Lower lobe of right lung (tissue), 2 donors: ENCODE data around the gene KIAA0513. TPM values are rescaled to one million over a fixed set of nuclear protein-coding genes. Genes with fewer than 3 reads are reported as not detected.

ENCODE experiments used
- ATAC-seq, 2 donors: fragments of 200-7000 bp; cut with Tn5 transposase; one replicate each; pipeline ENCODE4 v1.9.1; 2020 to 2022; ENCODE audit warnings: mild to moderate bottlenecking in 2 of 2, moderate library complexity in 2 of 2
- DNase-seq: peaks from one replicate; pipeline ENCODE4 v3.0.0-alpha.2; 2020
- H3K27ac ChIP-seq: fragments of 200-600 bp; one replicate; pipeline ENCODE4 v1.8.0; 2022
- H3K27me3 ChIP-seq: fragments of 200-600 bp; one replicate; pipeline ENCODE4 v1.8.0; 2022; ENCODE audit warnings: low read depth
- H3K36me3 ChIP-seq: fragments of 200-600 bp; one replicate; pipeline ENCODE4 v1.8.0; 2022; ENCODE audit warnings: mild to moderate bottlenecking
- H3K4me1 ChIP-seq: fragments of 200-600 bp; one replicate; pipeline ENCODE4 v1.8.0; 2022
- H3K4me3 ChIP-seq: fragments of 200-600 bp; one replicate; pipeline ENCODE4 v1.8.0; 2022; ENCODE audit warnings: mild to moderate bottlenecking
- H3K9me3 ChIP-seq: fragments of 200-600 bp; one replicate; pipeline ENCODE4 v1.8.0; 2022
- intact Hi-C: fragments of 100-400 bp; cut with DNase I; formaldehyde crosslinking; loops from one replicate; pipeline ENCODE4 v1.11.0; 2022
- total RNA-seq: library from RNA; stranded (reverse); fragmentation: NEBNext Ultra II Directional; extraction: Animal tissue kit (Norgen Biotek cat#: 25700); gene quantifications from one replicate; pipeline ENCODE4 v1.2.1, GENCODE V29; 2021
- TF ChIP-seq, protein P1 (sequence below): fragments of 200-600 bp; IDR thresholded peaks from one replicate; pipeline ENCODE4 v1.8.0; 2022; ENCODE audit warnings: antibody characterized with exemption, mild to moderate bottlenecking
- donor health status: DM: no; HTN: yes; CAD: no; lungs with severe emphysema.

Gene KIAA0513
- total RNA-seq, 1 donor from 2014 or later, result 31.1 TPM

DNA sequence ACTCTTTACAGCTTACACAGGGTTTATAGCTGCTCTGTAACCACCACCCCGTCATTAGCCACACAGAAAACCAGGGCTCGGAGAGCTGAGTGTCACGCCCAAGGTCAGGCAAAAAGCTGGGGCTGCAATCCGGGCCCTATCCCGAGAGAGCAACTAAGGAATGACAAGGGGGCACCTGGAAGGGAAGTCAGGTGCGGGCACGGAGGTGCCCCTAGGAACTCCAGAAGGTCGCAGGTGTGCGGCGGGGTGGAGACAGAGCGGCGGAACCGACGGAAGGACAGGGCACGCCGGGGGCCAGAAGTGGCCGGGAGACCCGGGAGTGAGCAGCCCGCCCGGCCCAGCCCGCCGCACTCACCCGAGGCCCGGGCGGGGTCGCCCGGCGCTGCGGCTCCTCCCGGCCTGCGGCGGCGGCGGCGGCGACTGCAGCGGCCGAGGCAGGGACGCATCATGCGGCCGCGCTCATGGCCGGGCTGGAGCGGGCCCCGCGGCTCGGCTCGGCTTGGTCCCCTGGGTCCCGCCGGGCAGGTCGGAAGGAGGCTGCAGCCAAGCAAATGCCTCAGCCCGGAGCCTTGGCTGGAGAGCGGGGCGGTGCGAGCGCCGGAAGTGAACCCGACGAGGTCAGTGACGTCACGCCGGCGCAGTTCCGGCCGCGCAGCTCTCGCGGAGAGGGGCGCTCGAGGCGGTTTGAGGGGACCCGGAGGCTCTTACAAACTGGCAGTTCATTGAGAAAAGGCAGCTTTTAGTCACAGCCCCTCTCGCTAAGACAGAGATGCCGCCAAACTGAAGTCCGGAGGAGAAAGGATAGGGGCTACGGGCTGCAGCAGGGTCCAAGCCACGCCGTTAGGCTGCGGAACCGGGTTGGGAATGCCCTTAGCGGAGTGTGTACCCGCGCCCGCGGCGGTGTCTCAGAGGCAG, 16.4 kb upstream of the KIAA0513 start, which contains the start of gene ZDHHC7:
ZDHHC7 (minus strand) TSS at position 605 of the 915 bp plus-strand sequence. CDS start 20,917 bp downstream, outside the sequence.
- H3K36me3 ChIP-seq, result peaks cover 4% of the 10 kb centered on the region
- peak within 1 kb of the TSS; percentile 80 for H3K4me3 ChIP-seq
- TF ChIP-seq, protein P1, sequence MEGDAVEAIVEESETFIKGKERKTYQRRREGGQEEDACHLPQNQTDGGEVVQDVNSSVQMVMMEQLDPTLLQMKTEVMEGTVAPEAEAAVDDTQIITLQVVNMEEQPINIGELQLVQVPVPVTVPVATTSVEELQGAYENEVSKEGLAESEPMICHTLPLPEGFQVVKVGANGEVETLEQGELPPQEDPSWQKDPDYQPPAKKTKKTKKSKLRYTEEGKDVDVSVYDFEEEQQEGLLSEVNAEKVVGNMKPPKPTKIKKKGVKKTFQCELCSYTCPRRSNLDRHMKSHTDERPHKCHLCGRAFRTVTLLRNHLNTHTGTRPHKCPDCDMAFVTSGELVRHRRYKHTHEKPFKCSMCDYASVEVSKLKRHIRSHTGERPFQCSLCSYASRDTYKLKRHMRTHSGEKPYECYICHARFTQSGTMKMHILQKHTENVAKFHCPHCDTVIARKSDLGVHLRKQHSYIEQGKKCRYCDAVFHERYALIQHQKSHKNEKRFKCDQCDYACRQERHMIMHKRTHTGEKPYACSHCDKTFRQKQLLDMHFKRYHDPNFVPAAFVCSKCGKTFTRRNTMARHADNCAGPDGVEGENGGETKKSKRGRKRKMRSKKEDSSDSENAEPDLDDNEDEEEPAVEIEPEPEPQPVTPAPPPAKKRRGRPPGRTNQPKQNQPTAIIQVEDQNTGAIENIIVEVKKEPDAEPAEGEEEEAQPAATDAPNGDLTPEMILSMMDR, result no peak
- peak; percentile 91 for DNase-seq
- H3K27ac ChIP-seq, result peak within 1 kb of the TSS; percentile 99
- no peaks in the 10 kb centered on the region for H3K27me3 ChIP-seq
- intact Hi-C loops, result no loop called here
- H3K9me3 ChIP-seq, result no peaks in the 10 kb centered on the region
- H3K4me1 ChIP-seq, result peaks cover 58% of the 10 kb centered on the region
- ATAC-seq, result peak; percentile 94 to 98

DNA sequence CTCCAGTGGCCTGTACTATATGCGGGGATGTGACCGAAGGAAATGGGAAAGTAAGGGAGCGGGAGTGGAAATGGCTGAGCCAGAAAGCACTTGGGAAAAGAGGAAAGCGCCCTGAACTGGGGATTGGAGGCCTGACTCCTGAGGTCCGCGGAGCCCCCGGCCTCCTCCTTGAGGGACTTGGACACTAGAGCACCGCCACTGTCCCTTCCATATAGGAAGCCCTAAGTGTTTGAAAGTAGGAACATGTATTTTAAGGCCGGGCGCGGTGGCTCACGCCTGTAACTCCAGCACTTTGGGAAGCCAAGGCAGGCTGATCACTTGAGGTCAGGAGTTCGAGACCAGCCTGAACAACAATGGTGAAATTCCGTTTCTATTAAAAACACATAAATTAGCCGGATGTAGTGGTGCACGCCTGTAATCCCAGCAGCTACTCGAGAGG, 15.7 kb upstream of the KIAA0513 start:
- Histone ChIP-seq H3K4me1 (peaks cover 54% of the 10 kb centered on the region), H3K9me3 (no peaks in the 10 kb centered on the region), H3K27ac (peak overlapping the region; percentile 99), H3K36me3 (peaks cover 4% of the 10 kb centered on the region), H3K4me3 (peak overlapping the region; percentile 80), H3K27me3 (no peaks in the 10 kb centered on the region)
- ATAC-seq (no peak), DNase-seq (no peak)
- TF ChIP-seq, protein P1, result no peak
- intact Hi-C loops, result no loop called here

DNA sequence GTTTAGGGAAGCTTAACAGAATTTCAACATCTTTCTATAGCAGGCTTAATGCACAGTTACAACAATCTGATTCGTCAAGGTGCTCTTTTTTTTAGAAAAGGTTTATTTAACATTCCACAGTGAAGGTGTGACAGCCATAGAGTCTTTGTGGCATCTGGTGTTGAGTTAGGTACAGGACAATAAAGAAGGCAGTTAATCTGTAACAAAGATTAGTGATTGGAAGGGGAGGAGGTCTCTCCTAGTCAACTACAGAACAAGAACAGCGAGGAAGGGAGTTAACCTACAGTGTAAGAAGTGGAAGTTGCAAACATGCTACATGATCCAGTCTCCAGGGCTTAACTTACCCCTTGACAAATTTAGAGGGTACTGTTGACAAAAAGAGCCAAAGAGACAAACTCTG, 13.3 kb upstream of the KIAA0513 start:
- Histone ChIP-seq H3K36me3 (no peaks in the 10 kb centered on the region), H3K4me3 (no peak overlapping the region), H3K27me3 (no peaks in the 10 kb centered on the region), H3K4me1 (peaks cover 30% of the 10 kb centered on the region), H3K9me3 (no peaks in the 10 kb centered on the region), H3K27ac (no peak overlapping the region)
- ATAC-seq (no peak), DNase-seq (no peak)
- TF ChIP-seq, protein P1, result no peak
- intact Hi-C loops, result no loop called here

DNA sequence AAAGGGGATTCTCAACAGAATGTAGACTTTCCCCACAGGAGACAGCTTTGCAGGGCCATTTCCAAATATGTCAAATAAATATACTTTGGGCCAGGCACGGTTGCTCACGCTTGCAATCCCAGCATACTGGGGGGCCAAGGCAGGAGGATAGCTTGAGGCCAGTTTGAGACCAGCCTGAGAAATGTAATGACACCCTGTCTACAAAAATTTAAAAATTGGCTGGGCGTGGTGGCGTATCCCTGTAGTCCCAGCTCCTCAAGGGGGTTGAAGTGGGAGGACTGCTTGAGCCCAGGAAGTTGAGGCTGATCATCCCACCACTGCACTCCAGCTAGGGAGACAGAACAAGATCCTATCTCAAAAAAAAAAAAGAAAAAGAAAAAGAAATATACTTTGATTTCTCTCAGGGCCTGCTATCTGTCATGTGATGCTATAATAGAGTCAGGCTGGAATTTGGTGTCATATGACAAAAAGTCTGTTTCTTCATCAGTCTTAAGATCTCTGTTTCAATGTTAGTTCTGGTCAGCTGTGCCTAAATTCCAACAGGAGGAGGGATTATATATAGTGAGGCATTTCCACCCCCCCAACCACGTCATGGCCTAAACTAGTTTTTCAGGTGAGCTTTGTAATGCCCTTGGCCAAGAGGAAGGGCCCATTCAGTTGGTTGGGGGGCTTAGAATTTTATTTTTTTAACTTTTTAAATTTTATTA, 12.0 kb upstream of the KIAA0513 start:
- TF ChIP-seq, protein P1, result no peak
- intact Hi-C loops, result no loop called here
- H3K27me3 ChIP-seq, result no peaks in the 10 kb centered on the region
- H3K27ac ChIP-seq, result peak overlapping the region; percentile 51
- H3K9me3 ChIP-seq, result no peaks in the 10 kb centered on the region
- DNase-seq (no peak), ATAC-seq (no peak)
- peaks cover 17% of the 10 kb centered on the region for H3K4me1 ChIP-seq
- no peak overlapping the region for H3K4me3 ChIP-seq
- H3K36me3 ChIP-seq, result no peaks in the 10 kb centered on the region

DNA sequence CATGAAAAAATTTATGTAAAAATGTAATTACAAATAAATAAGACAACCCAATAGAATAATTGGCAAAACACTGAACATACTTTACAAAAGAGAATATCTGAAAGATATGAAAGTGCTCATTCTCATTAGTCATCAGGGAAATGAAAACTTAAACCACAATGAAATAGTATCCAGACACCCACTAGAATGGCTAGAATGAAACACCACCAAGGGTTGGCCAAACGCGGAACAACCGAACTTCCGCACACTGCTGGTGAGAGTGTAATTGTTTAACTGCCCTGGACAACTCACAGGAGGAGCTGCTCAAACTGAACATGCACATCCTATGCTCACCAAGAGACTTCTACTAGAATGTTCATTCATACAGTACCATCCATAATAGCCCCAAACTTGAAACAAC, 10.4 kb upstream of the KIAA0513 start:
- TF ChIP-seq, protein P1, result no peak
- ATAC-seq, result peak; percentile 52 to 74

More for the DNA sequence above, 10.4 kb upstream of the KIAA0513 start:
- no peaks in the 10 kb centered on the region for H3K27me3 ChIP-seq
- H3K27ac ChIP-seq, result no peak overlapping the region
- DNase-seq, result peak; percentile 67
- H3K9me3 ChIP-seq, result no peaks in the 10 kb centered on the region
- intact Hi-C loops, result no loop called here
- no peaks in the 10 kb centered on the region for H3K36me3 ChIP-seq
- no peak overlapping the region for H3K4me3 ChIP-seq
- peaks cover 12% of the 10 kb centered on the region for H3K4me1 ChIP-seq
